GM21528 (cell line): ENCODE results near the gene ATXN10.

Experiments used
- ATAC-seq: cut with Tn5 transposase; IDR thresholded peaks from one replicate; pipeline ENCODE4 v1.9.1; 2021; ENCODE audit warnings: mild to moderate bottlenecking, moderate library complexity; ENCODE audit not compliant: unreplicated experiment, low FRiP score

ATXN10 gene

DNA sequence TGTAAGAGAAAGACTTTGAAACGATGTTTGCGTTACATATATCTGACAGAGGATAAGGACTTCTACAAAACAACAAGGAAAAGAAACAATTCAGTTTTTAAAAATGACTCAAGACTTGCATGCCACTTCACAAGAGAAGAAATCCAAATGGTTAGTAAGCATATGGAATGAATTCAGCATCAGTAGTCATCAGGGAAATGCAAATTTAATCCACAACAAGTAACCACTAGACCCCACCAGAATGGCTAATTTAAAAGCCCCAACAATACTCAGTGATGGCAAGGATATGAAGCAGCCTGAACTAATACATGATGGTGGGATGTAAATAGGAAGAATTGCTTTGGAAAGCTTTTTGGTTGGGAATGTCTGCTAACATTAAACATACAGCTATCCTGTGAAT lies 142.6 kb downstream of the ATXN10 start:
- ATAC-seq = no peak

DNA sequence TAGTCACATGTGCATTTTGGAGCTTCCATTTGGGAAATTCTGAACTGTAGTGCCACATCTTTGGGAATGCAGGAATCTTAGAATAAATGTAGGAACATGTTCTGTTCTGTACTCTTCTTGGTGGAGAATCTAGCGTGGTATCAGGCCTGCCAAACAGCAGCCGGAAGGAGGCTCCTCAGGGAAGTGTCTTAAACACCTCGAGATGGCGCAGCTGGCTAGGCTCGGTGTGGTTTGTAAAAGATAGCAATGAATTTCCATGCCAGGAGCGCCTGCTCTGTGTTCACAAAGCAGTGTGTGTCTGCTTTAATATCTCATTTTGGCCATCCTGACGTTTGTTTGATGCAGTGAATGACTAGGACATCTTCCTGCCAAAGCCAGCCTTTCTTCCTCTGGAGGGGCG lies 145.1 kb downstream of the ATXN10 start:
- ATAC-seq = no peak

DNA sequence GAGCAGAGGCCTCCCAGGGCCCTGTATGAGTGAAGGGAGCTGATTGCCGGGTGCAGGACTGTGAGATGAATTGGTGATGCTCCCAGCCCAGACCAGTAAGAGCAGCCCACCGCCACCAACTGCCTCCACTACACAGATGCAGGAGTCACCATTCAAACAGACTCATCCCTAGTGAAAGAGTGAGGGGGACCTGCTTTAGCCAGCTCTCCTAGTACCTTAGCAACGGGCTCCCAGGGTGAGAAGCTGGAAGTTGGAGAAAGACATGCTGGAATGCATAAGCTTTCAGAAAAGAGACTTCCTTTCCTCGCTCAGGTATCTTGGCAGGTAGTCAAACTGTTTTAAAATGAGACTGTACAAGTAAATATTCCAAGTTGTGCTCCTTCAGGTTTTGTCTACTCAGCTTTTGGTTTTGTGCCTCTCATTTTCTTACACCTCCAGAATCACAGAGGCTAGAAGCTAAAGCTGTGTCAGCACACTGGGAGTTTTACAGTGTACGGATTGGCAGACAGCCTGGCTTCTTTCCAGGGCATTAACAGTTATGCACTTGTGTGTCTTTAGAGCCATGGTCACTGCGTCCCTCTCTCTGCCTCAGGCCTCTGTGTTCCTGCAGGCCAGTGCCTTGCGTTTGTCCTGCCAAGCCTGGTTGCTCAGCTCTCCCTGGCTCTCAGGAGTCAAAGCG lies 146.2 kb downstream of the ATXN10 start:
- ATAC-seq = no peak

DNA sequence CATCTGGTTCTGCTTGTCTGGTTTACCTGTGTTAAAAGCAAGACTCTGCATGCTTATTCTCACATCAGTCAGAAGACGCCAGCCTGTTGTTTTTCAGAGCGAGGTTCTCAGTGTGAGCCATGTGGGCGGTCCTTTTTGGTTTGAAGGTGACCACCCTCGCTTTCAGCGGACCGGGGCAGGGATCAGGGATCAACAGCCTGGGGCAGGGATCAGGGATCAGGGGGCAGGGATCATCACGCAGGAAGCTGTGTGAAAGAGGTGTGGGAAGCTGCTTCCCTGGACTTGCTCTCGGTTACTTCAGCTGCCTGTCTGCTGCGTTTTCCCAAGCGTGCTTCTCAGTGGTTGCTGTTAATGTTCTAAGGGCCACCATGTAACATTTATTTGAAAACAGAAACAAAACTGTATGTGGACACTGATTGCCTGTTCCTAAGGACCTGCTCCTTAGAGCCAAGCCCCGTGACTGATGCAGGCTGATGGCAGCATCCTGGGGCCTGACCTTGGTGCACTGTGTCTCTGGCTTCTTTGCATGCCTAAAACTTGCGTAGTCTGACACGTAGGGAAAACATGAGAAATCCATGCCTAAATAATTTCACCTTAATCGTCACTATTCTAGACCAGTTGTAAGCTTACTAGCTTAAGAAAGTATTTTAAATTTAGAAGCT lies 146.9 kb downstream of the ATXN10 start:
- no peak for ATAC-seq

DNA sequence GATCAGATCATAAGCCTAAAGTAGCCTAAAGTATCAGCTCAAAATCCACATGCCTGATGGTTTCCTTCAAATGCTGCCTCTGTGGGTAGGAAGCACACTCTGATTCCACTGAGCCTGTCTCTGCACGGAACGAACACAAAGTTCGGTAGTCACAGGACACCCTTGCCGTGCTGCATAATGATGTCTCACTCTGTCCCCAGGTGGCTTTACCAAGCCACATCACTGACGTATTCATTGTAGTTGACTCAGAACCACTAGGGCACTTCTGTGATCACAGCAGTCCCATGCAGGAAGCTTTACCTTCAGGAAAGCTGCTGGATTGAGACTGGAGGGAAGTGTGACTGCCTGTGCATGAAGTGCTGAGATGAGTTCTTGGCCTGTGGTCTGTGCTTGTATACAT lies 147.7 kb downstream of the ATXN10 start:
- no peak for ATAC-seq

DNA sequence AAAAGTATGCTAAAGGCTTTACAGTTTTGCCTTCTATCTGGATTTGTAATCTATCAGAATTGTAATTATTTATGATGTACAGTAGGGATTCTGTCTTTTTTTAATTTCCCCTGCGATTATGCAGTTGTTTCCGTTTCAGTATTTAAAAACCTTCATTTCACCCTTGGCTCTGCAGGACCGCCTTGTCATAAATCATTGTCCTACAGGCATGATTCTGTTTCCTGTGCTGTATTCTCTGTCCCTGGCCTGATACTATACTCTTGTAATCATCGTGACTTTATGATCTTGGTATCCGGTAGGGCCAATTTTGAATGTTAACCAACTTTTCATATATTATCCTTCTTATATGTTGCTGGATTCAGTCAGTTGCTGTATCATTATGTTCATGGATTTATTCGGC lies 151.7 kb downstream of the ATXN10 start:
- no peak for ATAC-seq

DNA sequence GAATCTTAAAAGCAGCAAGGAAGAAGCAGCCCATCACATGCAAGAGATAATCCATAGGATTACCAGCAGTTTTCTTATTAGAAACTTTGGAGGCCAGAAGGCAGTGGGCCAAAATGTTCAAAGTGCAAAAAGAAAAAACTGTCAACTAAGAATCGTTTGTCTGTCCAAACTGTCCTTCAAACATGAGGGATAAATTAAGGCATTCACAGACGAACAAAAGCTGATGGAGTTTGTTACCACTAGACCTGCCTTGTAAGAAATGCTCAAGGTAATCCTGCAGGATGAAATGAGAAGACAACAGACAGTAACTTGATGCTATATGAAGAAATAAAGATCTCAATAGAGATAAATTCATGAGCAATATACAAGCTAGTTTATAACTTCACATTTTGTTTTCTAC lies 154.9 kb downstream of the ATXN10 start:
- no peak for ATAC-seq

DNA sequence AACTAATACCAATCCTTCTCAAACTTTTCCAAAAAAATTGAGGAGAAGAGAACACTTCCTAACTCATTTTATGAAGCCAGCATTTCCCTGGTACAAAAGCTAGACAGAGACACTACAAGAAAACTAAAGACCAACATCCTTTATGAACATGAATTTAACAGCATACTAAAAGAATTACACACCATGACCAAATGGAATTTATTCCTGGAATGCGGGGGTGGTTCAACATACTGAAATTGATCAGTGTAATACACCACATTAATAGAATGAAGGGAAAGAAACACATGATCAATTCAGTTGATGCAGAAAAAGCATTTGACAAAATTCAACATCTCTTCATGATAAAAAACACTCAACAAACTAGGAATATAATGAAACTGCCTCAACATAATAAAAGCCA lies 157.2 kb downstream of the ATXN10 start:
- ATAC-seq = no peak

DNA sequence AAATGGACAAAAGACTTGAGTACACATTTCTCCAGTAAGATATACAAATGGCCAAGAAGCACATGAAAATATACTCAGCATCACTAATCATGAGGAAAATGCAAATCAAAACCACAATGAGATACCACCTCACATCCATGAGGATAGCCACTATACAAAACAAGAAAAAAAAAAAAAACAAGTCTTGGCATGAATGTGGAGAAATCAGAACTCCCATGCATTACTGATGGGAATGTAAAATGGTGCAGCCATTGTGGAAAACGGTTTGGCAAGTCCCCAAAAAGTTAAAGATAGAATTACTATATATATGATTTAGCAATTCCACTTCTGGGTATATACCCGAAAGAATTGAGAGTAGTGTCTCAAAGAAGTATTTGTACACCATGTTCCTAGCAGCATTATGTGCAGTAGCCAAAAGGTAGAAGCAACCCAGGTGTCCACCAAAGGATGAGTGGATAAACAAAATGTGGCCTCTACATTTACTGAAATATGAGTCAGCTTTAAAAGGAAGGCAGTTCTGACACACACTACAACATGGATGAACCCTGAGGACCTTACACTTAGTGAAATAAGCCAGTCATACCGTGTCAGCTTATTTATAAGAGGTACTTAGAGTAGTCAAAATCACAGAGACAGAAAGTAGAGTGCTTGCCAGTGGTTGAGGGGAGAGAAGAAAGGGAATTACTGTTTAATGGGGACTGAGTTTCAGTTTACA lies 159.1 kb downstream of the ATXN10 start:
- no peak for ATAC-seq

DNA sequence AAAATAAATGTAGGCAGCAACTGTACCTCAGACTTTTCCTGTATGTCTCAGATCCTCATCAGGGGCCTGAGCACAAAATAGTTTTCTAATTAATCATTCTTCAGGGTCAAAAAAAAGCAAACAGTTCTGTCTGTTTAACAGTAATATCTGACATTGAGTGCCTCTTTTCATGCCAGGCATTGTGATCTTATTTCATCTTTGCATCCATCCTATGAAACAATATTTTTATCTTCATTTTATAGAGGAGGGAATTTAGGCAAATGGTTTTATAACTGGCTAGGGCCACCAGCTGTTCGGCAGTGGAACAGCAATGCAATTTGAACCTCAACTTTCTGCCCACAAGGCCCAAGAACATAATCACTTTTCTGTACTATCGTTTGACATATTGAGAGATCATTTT lies 159.8 kb downstream of the ATXN10 start:
- no peak for ATAC-seq

DNA sequence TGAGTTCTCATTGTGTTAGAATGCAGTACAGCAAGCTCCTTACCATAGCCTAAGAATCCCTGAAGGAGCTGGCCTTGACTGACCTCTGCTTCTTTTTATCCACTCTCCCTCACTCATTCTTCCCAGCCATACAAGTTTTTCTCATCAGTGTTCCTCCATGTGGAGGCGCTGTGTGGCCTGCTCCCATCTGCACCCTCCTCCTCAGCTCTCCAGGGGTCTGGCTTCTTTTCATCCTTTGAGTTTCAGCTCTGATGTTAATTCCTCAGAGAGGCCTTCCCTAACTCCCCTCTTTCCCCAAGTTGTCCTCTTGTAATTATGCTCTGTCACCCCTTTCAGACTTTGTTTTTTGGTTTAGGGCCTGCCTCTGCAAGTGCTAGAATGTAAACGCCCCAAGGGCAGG lies 160.5 kb downstream of the ATXN10 start:
- no peak for ATAC-seq

DNA sequence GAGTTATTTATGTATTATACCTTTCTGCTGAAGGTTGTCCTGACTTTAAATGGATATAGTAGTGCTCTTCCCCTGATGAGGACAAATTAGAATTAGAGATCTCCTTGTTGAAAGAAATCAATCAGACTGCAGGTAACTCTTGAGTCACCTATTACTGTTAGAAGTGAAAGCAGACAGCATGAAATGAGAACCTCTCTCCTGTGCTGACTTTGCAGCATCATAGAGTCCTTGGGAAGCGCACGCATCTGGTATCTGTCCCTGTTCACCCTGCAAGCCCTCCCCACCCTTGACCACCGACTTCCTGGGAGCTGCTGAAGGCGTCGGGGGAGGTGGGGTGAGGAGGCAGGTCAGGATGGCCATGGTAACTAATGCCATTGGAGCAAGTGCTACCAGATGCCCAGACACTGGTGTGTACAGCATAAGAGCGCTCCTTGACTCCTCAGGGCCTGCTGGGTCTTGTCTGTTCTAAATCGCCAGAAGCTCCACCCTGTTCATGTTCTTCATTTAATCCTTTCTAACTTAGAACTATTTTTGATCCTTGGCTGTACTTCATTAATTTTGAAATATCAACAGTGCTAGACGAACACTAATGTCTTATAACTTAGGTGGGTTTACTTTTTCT lies 161.4 kb downstream of the ATXN10 start:
- no peak for ATAC-seq

DNA sequence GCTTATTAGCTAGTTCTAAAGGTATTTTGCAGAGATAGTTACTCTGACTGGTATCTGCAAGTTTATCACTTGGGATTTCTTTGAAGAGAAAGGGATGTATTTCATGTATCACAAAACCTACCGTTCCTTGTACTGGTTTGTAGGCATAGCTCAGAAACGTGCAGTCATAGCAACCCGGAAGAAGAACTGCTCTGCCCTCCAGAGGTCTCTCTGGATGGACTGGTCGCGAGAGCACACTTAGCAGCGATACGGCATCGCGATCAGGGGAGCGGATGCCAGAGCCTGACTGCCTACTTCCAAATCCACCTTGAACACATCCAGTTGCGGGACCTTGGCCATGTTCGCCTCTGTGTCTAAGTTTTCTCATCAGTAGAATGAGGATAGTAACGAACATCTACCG lies 162.0 kb downstream of the ATXN10 start:
- no peak for ATAC-seq

DNA sequence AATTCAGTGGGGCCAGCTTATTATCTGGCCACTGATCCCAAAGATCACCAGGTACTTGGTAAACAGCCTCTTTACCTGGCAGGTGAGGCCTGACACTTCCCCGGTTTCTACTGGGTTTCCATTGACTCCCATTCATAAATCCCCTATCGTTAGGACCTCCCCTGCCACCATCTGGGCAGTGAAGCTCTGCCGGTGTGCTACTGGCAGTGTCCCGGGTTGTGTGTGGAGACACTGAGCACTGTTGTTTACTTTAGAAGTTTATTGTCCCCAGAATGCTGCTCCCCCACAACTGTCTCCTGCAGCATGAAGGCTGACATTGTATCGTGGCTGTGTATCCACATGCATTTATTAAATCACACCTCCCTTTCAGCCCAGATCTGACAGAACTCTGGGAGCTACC lies 162.6 kb downstream of the ATXN10 start:
- no peak for ATAC-seq

DNA sequence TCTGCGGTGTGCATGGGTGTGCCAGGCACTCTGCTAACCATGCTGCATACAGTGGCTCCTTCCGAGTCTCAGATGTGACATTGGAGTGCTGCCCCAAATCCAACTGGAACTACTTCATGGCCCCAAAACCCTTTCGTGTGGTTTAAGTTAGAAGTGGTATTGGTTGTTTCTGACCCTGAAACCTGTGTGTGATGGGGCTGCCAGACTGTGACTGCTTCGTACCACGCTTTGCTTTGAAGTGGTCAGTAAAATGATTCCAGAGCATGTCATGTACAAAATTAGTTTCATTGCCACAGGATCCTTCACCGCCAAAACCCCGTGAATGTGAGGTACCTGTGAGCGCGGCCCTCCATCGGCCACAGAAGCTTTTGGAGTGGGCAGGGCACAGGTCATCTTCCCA lies 163.2 kb downstream of the ATXN10 start:
- ATAC-seq = no peak

DNA sequence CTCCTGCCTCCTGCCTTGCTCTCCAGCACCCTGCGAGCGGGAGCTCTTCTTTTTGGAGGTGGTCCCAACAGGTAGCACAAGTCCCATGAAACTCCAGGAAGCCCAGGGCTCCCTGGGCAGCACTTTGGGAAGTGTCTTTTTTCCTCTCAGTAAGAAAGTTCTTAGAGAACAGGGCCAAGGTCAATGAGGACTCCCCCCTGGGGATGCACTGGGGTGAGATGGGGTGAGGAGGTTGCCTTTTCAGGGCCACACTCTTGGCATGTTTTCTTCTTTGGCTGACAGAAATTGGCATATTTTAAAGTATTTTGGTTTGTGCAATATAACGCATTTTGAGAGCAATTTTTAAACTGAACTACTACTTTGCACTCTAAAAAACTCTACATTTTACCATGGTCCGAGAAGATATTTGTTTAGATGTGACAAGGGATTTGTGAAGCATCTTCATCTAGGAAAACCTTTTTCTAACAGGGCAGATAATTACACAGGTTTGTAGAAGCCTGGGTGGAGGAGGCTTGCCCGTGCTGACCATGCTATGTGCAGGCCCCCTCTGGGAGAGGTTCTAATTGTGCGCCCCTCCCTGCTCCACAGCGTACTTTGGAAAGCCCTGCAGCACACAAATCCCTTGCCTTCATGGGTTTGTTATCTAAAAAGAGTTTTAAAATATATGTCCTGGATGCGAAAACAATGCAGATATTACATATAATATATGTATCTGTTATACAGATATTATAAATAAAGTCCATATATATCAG lies 165.0 kb downstream of the ATXN10 start:
- no peak for ATAC-seq

DNA sequence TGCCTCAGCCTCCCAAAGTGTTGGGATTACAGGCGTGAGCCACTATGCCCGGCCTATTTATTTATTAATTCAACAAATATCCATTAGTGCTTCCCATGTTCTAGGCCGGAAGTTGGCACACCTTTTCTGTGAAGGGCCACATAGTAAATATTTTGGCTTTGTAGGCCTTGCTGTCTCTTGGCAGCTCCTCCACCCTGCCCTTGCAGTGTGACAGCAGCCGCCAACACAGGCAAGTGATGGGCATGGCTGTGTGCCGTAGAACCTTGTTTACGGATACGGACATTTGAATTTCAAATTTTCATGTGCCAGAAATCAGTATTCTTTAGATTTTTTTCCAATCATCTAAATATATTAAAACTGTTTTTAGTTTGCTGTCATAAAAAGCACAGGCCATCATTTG lies 165.9 kb downstream of the ATXN10 start:
- no peak for ATAC-seq

DNA sequence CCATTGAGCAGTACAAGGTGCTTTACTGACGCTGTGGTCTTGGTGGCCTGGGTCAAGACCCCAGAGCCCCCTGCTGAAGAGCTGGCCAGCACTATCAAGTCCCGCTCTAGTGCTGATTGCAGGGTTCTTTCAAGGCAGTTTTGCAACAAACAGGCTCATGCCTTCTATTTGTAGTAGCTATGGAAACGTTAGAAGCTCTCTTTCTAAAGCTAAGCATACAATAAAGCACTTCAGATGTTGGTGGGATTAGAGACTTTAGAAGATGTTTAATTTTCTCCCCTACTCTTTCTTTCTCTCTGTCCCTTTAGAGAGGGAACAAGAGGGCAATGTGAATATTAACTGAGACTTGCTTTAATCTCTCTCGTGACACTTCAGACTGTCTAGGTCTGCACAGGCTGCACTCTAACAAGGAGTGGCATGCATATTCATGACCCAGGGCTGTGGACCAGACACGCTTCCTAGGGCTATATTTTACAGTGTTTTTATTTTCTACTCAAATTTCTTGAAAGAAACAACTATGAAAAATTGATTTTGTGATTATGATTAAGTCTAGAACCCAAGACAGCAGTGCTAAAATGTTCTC lies 166.8 kb downstream of the ATXN10 start:
- no peak for ATAC-seq

DNA sequence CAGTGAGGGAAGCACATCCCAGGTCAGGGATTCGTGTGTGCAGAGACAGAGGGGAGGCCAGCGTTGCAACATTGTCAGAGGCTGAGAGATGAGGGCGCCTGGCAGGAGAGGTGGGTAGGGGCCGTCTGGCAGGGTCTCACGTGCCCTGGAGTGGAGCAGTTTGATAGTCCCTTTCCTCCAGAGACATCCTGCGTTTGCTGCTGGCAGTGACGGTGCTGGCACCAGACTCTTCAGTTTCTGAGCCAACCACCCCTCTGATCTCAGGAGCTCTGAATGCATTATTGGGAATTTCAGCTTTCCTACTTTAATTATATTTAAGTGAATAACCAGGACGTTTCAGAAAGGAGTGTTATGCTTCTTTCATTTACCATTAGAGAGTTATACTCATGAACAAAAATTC lies 168.8 kb downstream of the ATXN10 start:
- no peak for ATAC-seq

DNA sequence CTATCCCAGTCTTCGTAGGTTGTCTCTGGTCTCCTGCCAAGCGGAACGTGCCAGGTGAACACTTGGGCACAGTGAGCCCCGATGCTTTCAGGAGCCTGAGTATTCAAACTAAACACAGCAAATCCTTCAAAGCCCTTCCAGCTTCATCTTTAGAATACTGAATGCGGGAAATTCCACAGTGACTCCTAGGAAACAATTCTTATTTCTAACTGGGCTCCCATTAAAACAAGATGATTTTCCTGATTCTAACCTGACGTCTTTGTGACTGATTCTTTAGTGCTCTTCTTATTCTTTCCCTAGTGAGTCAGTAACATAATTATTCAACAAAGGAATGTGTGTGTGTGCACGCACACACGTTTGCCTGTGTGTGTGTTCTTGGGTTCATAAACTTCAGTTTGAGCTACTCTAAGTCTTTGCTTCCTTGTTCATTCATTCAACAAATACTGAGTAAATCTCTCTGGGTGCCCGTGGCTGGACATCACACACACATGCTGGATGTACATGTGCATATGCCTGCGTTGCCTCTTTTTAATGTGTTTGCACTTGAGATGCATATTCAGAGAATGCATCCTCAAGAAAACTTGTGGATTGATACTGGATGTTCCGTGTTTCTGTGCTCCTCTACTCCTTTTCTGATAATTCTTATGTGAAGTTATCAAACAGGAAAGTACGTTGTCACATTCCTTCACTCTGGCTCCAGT lies 170.8 kb downstream of the ATXN10 start:
- ATAC-seq = no peak
